Mucosa of gallbladder (tissue), 1 donor: ENCODE data around the gene SEC14L3. TPM values are rescaled to one million over a fixed set of nuclear protein-coding genes. Genes with fewer than 3 reads are reported as not detected.

ENCODE experiments used
- DNase-seq: peaks from one replicate; pipeline ENCODE4 v3.0.0-alpha.2; 2020; ENCODE audit warnings: low spot score
- total RNA-seq: library from RNA; stranded (reverse); gene quantifications from one replicate; pipeline ENCODE4 v1.2.1, GENCODE V29; 2021
- donor health status: DM: no; HTN: no; CAD: no.

SEC14L3 gene
- not detected for total RNA-seq

- DNase-seq = no peak
Observed at GRCh38 chr22:30471616-30472318, at the start of gene SEC14L3. Gene SEC14L3 (minus strand): TSS chr22:30472017. CDS start chr22:30471958, 59 bp downstream.

- DNase-seq = no peak
Observed at GRCh38 chr22:30519842-30520425, 48.1 kb upstream of the SEC14L3 start.

GRCh38 chr22:30516731-30517130 is 44.9 kb upstream of the SEC14L3 start:
- no peak for DNase-seq

GRCh38 chr22:30516273-30516672 is 44.5 kb upstream of the SEC14L3 start:
- no peak for DNase-seq

GRCh38 chr22:30514252-30514651 is 42.4 kb upstream of the SEC14L3 start:
- no peak for DNase-seq

GRCh38 chr22:30513462-30513861 is 41.6 kb upstream of the SEC14L3 start:
- DNase-seq = no peak

- DNase-seq = no peak
Observed at GRCh38 chr22:30511911-30512310, 40.1 kb upstream of the SEC14L3 start.

GRCh38 chr22:30511109-30511508 is 39.3 kb upstream of the SEC14L3 start:
- DNase-seq = no peak

- DNase-seq = no peak
Observed at GRCh38 chr22:30508216-30508615, 36.4 kb upstream of the SEC14L3 start.

- no peak for DNase-seq
Observed at GRCh38 chr22:30507670-30508069, 35.9 kb upstream of the SEC14L3 start.

- DNase-seq = peak; percentile 33
Observed at GRCh38 chr22:30506507-30506968, 34.7 kb upstream of the SEC14L3 start.

GRCh38 chr22:30503551-30503950 is 31.7 kb upstream of the SEC14L3 start:
- no peak for DNase-seq

GRCh38 chr22:30502911-30503310 is 31.1 kb upstream of the SEC14L3 start:
- DNase-seq = no peak

- no peak for DNase-seq
Observed at GRCh38 chr22:30502153-30502552, 30.3 kb upstream of the SEC14L3 start.

GRCh38 chr22:30500628-30501027 is 28.8 kb upstream of the SEC14L3 start:
- DNase-seq = no peak

GRCh38 chr22:30497466-30498150 is 25.8 kb upstream of the SEC14L3 start:
- DNase-seq = no peak

- no peak for DNase-seq
Observed at GRCh38 chr22:30495041-30495784, 23.4 kb upstream of the SEC14L3 start.

GRCh38 chr22:30492144-30492543 is 20.3 kb upstream of the SEC14L3 start:
- DNase-seq = no peak

GRCh38 chr22:30491381-30491780 is 19.6 kb upstream of the SEC14L3 start:
- no peak for DNase-seq

- no peak for DNase-seq
Observed at GRCh38 chr22:30490399-30490798, 18.6 kb upstream of the SEC14L3 start.

- DNase-seq = no peak
Observed at GRCh38 chr22:30488121-30488520, 16.3 kb upstream of the SEC14L3 start.

- peak; percentile 81 for DNase-seq
Observed at GRCh38 chr22:30486661-30487115, 14.9 kb upstream of the SEC14L3 start.
